ENCODE results near the gene VEGFD. TPM values are rescaled to one million over a fixed set of nuclear protein-coding genes. Genes with fewer than 3 reads are reported as not detected.
"Not testable (repeated sequence)": the region's sequence is repeated elsewhere in the genome, so short reads cannot be mapped to it uniquely, and the experiment has no call there.

The VEGFD gene
- total RNA-seq, 1 donor from 2014 or later, result 0.32 TPM

- peak; percentile 57 for DNase-seq (ENCODE audit: low read depth)
Measured at GRCh38 chrX:15310117-15310516, 74.1 kb downstream of the VEGFD start.

- DNase-seq (ENCODE audit: low read depth), result not testable (repeated sequence)
Measured at GRCh38 chrX:15305899-15306298, 78.3 kb downstream of the VEGFD start.

- DNase-seq (ENCODE audit: low read depth), result peak; percentile 91
Measured at GRCh38 chrX:15301924-15302323, 82.3 kb downstream of the VEGFD start.

GRCh38 chrX:15299941-15300851 lies 84.0 kb downstream of the VEGFD start:
- peak; percentile 33 for DNase-seq (ENCODE audit: low read depth)

GRCh38 chrX:15298780-15299179 lies 85.4 kb downstream of the VEGFD start:
- DNase-seq (ENCODE audit: low read depth), result no peak

GRCh38 chrX:15298201-15298600 lies 86.0 kb downstream of the VEGFD start:
- no peak for DNase-seq (ENCODE audit: low read depth)

Other genes with a start within 250 kb of the VEGFD start
- gene ASB9, start 114.3 kb downstream of the VEGFD start, total RNA-seq, result 0.70 and 1.1 TPM in 2 replicates
- gene ASB11, start 68.8 kb downstream of the VEGFD start, total RNA-seq, result 0.52 and 5.8 TPM in 2 replicates
- 5.0 and 7.5 TPM in 2 replicates for gene PIGA, start 48.9 kb downstream of the VEGFD start, total RNA-seq
- 4.6 and 7.3 TPM in 2 replicates for gene PIR, start 108.9 kb upstream of the VEGFD start, total RNA-seq
- gene BMX, start 116.4 kb upstream of the VEGFD start, total RNA-seq, result not detected in 2 replicates
- gene ACE2, start 216.5 kb upstream of the VEGFD start, total RNA-seq, result not detected in 2 replicates

All from myocyte (in vitro differentiated cells).